ENCODE data around the gene BAD. TPM values are rescaled to one million over a fixed set of nuclear protein-coding genes. Genes with fewer than 3 reads are reported as not detected.
A peak's percentile ranks its signal among the peaks of the same experiment; 100 is the strongest.

Gene BAD
- total RNA-seq, 2 experiments from 2014 or later = 21.2 to 74.2 TPM

- Histone ChIP-seq H3K4me2 (ENCODE audit: low read length) (peak overlapping the region; percentile 82), H3K9me2 (ENCODE audit: insufficient read depth, low read length) (no peaks in the 10 kb centered on the region), H3K4me3 (ENCODE audit: low read depth, low read length, poor library complexity, severe bottlenecking) (peak overlapping the region; percentile 74), H3K9me3 (ENCODE audit: low read length) (no peaks in the 10 kb centered on the region), H4K20me1 (ENCODE audit: insufficient read depth, low read length) (no peaks in the 10 kb centered on the region), H3K36me3 (ENCODE audit: insufficient read depth, low read length) (peaks cover 18% of the 10 kb centered on the region), H3K4me1 (ENCODE audit: insufficient read depth, low read length, poor library complexity, severe bottlenecking) (peaks cover 57% of the 10 kb centered on the region), H2AFZ (ENCODE audit: low read length) (no peak overlapping the region), H3K27ac (ENCODE audit: low read depth, low read length, poor library complexity, severe bottlenecking) (peak overlapping the region; percentile 33), H3K79me2 (ENCODE audit: insufficient read depth, low read depth, low read length) (no peaks in the 10 kb centered on the region; the same call in 1 of the 2 replicates)
- intact Hi-C loops (cut with micrococcal nuclease; ENCODE audit: unreplicated experiment) = no loop called here
- ChIA-PET CTCF (ENCODE audit: unreplicated experiment) (interaction anchor here (1.1 kb wide), 1 partner anchor 36 kb away, joined by 5 read pairs; no protein-coding TSS in a partner anchor), POLR2A (interaction anchor here (0.8 kb wide), 1 partner anchor 9 kb away, joined by 3 read pairs; no protein-coding TSS in a partner anchor)
- no peak for DNase-seq (ENCODE audit: low spot score)
- BruUV-seq (replicated peaks) = no TSS peak
- TF ChIP-seq, protein P1, sequence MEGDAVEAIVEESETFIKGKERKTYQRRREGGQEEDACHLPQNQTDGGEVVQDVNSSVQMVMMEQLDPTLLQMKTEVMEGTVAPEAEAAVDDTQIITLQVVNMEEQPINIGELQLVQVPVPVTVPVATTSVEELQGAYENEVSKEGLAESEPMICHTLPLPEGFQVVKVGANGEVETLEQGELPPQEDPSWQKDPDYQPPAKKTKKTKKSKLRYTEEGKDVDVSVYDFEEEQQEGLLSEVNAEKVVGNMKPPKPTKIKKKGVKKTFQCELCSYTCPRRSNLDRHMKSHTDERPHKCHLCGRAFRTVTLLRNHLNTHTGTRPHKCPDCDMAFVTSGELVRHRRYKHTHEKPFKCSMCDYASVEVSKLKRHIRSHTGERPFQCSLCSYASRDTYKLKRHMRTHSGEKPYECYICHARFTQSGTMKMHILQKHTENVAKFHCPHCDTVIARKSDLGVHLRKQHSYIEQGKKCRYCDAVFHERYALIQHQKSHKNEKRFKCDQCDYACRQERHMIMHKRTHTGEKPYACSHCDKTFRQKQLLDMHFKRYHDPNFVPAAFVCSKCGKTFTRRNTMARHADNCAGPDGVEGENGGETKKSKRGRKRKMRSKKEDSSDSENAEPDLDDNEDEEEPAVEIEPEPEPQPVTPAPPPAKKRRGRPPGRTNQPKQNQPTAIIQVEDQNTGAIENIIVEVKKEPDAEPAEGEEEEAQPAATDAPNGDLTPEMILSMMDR (conservative IDR thresholded peaks at IDR 0.05; ENCODE audit: low read length) = no peak
These were observed 48.9 kb downstream of the BAD start for GRCh38 chr11:64235437-64236161.

- no peak for TF ChIP-seq EZH2phosphoT487 (IDR thresholded peaks at IDR 0.05; ENCODE audit: borderline replicate concordance, low read depth, low read length)
- TF ChIP-seq, protein P1 (conservative IDR thresholded peaks at IDR 0.05; ENCODE audit: low read length) = no peak
- H3K9me2 ChIP-seq (ENCODE audit: insufficient read depth, low read length) = no peaks in the 10 kb centered on the region
- no TSS peak for BruUV-seq (replicated peaks)
- H3K79me2 ChIP-seq (ENCODE audit: insufficient read depth, low read depth, low read length) = no peaks in the 10 kb centered on the region; the same call in 1 of the 2 replicates
- H3K36me3 ChIP-seq (ENCODE audit: insufficient read depth, low read length) = peaks cover 18% of the 10 kb centered on the region
- ChIA-PET POLR2A (interaction anchor here (0.6 kb wide), 1 partner anchor 77 kb away, joined by 4 read pairs; no protein-coding TSS in a partner anchor), CTCF (ENCODE audit: unreplicated experiment) (no interaction called here)
- H3K4me3 ChIP-seq (ENCODE audit: low read depth, low read length, poor library complexity, severe bottlenecking) = peak overlapping the region; percentile 74
- H2AFZ ChIP-seq (ENCODE audit: low read length) = peak overlapping the region; percentile 18; the same call in 1 of the 2 replicates
- peak; percentile 72 for DNase-seq (ENCODE audit: low spot score)
- H3K4me2 ChIP-seq (ENCODE audit: low read length) = peak overlapping the region; percentile 82
- peaks cover 52% of the 10 kb centered on the region for H3K4me1 ChIP-seq (ENCODE audit: insufficient read depth, low read length, poor library complexity, severe bottlenecking)
- peak overlapping the region; percentile 33 for H3K27ac ChIP-seq (ENCODE audit: low read depth, low read length, poor library complexity, severe bottlenecking)
- H3K9me3 ChIP-seq (ENCODE audit: low read length) = no peaks in the 10 kb centered on the region
- H4K20me1 ChIP-seq (ENCODE audit: insufficient read depth, low read length) = no peaks in the 10 kb centered on the region
- intact Hi-C loops (cut with micrococcal nuclease; ENCODE audit: unreplicated experiment) = no loop called here
These were observed 49.7 kb downstream of the BAD start for GRCh38 chr11:64234647-64235379.

All from OCI-LY7 (cell line).